Measurements from ENCODE around the gene CCT4.
"Not testable (repeated sequence)": the region's sequence is repeated elsewhere in the genome, so short reads cannot be mapped to it uniquely, and the experiment has no call there.

CCT4 gene, protein sequence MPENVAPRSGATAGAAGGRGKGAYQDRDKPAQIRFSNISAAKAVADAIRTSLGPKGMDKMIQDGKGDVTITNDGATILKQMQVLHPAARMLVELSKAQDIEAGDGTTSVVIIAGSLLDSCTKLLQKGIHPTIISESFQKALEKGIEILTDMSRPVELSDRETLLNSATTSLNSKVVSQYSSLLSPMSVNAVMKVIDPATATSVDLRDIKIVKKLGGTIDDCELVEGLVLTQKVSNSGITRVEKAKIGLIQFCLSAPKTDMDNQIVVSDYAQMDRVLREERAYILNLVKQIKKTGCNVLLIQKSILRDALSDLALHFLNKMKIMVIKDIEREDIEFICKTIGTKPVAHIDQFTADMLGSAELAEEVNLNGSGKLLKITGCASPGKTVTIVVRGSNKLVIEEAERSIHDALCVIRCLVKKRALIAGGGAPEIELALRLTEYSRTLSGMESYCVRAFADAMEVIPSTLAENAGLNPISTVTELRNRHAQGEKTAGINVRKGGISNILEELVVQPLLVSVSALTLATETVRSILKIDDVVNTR

DNA sequence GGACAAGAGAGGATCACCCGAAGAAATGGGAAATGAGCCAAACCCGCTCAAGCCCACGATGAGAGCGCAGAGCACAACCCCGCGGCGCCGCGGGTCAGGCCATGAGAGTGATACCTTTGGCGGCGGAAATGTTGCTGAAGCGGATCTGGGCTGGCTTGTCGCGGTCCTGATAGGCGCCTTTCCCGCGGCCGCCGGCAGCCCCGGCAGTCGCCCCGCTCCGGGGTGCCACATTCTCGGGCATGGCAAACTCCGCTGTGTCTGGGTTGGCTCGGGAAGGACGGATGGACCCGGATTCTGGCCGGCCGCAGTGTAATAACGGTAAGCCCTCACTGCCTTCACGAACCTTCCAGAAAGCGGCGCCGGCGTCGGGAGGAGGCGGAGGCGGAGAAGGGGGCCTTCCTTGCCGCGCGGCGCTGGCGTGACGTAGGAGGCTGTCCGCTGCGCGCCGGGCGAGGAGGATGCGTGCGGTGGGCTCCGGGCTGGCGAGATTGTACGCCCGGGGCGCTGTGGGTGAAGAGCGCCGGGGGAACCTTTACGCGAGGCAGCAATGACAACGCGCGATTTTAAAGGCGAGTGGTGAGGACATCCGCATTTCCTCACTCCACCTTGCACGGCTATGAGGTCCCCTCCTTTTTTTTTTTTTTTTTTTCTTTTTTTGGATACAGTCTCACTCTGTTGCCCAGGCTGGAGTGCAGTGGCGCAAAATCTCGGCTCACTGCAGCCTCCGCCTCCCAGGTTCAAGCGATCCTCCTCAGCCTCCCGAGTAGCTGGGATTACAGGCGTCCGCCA is at the start of gene CCT4:
Gene CCT4, minus strand, starts transcription at position 390 of the 789 bp plus-strand sequence. Its CDS starts 149 bp downstream, at position 241.
- peak within 1 kb of the TSS; percentile 92 for H3K9ac ChIP-seq (ENCODE audit: low read length)
- H3K4me3 ChIP-seq (ENCODE audit: low read length), result peak within 1 kb of the TSS; percentile 97
- H3K27me3 ChIP-seq (ENCODE audit: control insufficient read depth, insufficient read depth, low read length), result no peaks in the 10 kb centered on the region
- peaks cover 5% of the 10 kb centered on the region for H3K4me1 ChIP-seq (ENCODE audit: control insufficient read depth, insufficient read depth, low read length)
- no peaks in the 10 kb centered on the region for H3K36me3 ChIP-seq (ENCODE audit: control insufficient read depth, insufficient read depth, low read length)
- peak within 1 kb of the TSS; percentile 99 for H3K27ac ChIP-seq (ENCODE audit: low read depth, low read length)

DNA sequence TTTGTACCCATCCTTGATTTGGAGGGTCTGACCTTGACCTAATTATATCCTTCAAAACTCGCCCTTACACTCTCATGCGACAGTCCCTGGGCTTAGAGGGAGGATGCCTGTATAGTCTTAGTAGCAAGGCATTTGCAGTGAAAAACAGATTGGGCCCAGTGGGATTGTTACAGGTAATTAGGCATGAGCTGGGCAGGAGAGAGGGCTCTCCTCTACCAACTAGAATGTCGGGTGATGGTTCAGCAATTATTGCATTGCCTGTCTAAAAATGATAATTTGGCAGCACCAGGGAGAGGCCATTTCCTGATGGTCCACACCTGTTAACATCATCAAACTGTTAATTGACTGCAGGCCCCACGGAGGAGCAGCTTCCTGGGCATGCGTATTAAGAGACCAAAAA is 49.4 kb upstream of the CCT4 start:
- Histone ChIP-seq H3K9ac (ENCODE audit: low read length) (no peak overlapping the region), H3K4me3 (ENCODE audit: low read length) (no peak overlapping the region), H3K27me3 (ENCODE audit: control insufficient read depth, insufficient read depth, low read length) (no peaks in the 10 kb centered on the region), H3K4me1 (ENCODE audit: control insufficient read depth, insufficient read depth, low read length) (no peaks in the 10 kb centered on the region), H3K36me3 (ENCODE audit: control insufficient read depth, insufficient read depth, low read length) (no peaks in the 10 kb centered on the region), H3K27ac (ENCODE audit: low read depth, low read length) (no peak overlapping the region)

DNA sequence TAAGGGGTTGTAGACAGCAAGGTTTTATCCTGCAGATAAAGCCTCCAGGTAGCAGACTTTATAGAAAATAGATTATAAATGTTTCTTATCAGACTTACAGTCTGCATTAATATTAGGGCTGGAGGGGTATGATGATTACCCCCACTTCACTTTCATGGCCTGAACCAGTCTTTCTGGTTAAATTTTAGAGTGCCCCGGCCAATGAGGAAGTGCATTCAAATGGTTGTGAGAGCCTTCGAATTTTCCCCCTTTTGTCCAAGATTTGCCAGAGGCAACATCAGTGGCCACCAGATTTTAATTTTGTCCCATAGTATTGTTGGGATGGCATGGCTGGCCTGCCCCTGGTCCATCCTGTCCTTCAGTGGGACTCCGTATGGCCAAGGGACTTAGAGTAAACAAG is 48.6 kb upstream of the CCT4 start:
- Histone ChIP-seq H3K36me3 (ENCODE audit: control insufficient read depth, insufficient read depth, low read length) (no peaks in the 10 kb centered on the region), H3K4me1 (ENCODE audit: control insufficient read depth, insufficient read depth, low read length) (no peaks in the 10 kb centered on the region), H3K27ac (ENCODE audit: low read depth, low read length) (no peak overlapping the region), H3K27me3 (ENCODE audit: control insufficient read depth, insufficient read depth, low read length) (no peaks in the 10 kb centered on the region), H3K4me3 (ENCODE audit: low read length) (no peak overlapping the region), H3K9ac (ENCODE audit: low read length) (no peak overlapping the region)

DNA sequence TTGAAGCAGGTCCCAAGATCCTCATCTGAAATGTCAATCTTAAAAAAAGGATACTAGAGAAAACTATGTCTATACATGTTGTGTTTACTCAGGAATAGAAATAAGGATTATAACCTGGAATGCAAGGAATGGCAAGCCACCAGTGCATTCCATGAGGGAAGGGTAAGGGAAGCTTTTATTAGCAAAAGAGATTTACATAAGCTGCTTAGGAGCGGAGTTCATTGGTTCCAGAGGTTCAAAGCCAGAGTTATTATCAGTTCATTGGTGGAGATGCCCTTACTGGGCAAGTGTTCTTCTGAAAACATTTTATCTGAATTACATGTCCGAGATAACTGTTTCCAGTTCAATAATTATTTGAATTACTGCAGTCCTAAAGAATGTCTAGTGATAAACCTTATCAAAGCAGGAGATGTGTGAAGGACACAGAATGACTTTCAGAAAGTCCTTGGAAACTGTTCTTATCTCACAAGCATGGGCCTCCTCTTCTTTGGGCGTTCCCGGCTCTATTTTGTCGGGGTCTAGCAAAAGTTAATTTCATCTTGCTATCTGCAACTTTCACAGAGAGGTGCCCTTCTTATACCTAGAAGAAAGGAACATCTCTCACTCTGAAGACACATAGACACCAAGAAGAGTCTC is 40.5 kb upstream of the CCT4 start:
- Histone ChIP-seq H3K27me3 (ENCODE audit: control insufficient read depth, insufficient read depth, low read length) (no peaks in the 10 kb centered on the region), H3K4me3 (ENCODE audit: low read length) (no peak overlapping the region), H3K36me3 (ENCODE audit: control insufficient read depth, insufficient read depth, low read length) (no peaks in the 10 kb centered on the region), H3K27ac (ENCODE audit: low read depth, low read length) (no peak overlapping the region), H3K9ac (ENCODE audit: low read length) (no peak overlapping the region), H3K4me1 (ENCODE audit: control insufficient read depth, insufficient read depth, low read length) (no peaks in the 10 kb centered on the region)

DNA sequence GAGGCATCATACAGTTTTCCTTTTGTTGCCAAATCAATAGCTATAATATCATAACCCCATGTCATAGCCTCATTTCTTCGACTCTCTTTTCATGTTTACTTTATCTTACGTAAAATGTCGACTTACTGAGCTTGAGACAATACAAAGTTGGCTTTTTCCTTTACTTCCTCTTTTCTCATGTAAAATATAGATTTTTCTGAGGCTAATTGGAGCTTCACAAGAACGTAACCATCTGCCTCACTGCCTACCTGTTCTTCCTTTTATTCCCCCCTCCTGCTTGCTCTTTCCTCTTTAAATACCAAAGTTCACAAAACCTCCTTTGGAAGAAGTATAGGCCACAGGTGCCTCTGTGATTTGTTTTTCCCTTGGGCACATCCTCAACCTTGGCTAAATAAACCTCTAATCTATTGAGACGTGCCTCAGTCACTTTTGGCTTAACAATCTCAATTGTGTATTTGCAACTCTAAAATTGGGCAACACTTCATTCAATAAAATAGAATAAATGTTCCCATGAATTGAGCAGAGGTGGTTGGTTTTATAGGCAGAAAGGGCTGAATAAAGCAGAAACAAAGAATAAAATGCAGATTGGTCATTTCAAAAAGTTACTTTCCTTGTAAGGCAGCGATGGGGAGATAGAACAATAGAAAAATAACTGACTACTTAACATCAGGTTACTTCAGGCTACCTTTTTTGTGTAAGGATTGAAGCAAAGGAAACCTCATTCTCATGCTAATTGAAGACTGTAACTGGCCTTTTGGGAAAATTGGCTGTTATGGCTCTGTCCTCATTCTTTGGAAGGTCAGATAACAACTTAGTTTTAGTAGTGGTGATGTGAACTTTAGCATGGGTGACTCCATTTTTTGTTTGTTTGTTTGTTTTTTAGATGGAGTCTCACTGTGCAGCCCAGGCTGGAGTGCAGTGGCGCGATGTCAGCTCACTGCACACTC is 38.3 kb upstream of the CCT4 start:
- H3K4me3 ChIP-seq (ENCODE audit: low read length), result no peak overlapping the region
- H3K27me3 ChIP-seq (ENCODE audit: control insufficient read depth, insufficient read depth, low read length), result no peaks in the 10 kb centered on the region
- H3K36me3 ChIP-seq (ENCODE audit: control insufficient read depth, insufficient read depth, low read length), result no peaks in the 10 kb centered on the region
- no peaks in the 10 kb centered on the region for H3K4me1 ChIP-seq (ENCODE audit: control insufficient read depth, insufficient read depth, low read length)
- H3K27ac ChIP-seq (ENCODE audit: low read depth, low read length), result no peak overlapping the region
- no peak overlapping the region for H3K9ac ChIP-seq (ENCODE audit: low read length)

DNA sequence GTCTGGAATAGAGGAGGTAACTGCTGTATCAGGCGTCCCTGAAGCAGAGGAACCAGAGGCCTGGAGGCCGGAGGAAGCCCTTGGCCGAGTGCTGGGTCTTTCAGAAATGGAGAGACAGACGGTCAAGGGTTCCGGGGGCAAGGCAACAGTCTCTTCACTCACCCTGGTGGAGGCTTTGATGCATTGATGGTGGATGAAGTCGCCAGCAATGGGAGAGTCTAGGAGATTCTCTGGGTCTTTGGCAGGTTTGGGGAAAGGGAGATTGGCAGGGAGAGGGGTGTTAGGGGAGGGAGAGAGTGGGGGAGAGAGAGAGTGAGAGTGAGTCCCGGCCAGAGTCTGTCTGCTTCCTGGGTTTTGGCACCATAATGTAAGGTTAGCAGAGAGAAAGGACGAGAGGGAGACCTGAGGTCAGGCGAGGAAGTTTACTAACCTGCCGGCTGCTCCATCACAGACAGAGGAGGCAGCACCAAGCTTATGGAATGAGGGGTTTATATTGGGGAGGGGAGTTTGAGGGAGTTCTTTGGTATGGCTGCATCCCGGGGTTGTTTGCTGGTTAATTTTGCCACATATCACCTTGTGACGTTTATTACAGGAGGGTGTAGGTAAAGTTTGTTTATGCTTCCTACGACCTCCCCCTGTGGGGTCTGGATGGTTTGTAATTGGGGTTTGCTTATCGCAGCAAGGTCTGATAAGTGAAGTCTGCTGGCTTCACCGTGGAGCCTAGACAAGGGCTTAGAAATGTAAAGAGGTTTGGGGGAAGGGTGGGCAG is 36.6 kb upstream of the CCT4 start:
- Histone ChIP-seq H3K36me3 (ENCODE audit: control insufficient read depth, insufficient read depth, low read length) (no peaks in the 10 kb centered on the region), H3K27ac (ENCODE audit: low read depth, low read length) (no peak overlapping the region), H3K27me3 (ENCODE audit: control insufficient read depth, insufficient read depth, low read length) (no peaks in the 10 kb centered on the region), H3K4me3 (ENCODE audit: low read length) (no peak overlapping the region), H3K4me1 (ENCODE audit: control insufficient read depth, insufficient read depth, low read length) (no peaks in the 10 kb centered on the region), H3K9ac (ENCODE audit: low read length) (no peak overlapping the region)

DNA sequence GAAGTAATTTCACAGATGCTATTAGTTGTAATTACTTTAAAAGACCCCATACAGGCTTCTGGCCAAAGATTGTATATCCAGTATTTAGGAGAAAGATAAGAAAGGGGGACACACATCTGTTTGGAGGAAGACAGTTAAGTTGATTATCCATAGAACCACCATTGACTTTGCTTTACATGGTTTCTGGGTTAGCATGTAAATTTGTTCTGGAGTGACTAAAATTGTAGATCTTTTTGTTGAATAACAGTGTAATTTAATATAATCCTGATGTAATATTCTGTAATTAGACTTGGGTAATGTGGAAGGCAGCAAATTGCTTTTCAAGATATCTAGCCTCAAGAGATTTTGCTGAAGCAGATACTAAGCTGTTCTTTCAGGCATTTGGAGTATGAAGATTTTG is 34.3 kb upstream of the CCT4 start:
- Histone ChIP-seq H3K9ac (ENCODE audit: low read length) (no peak overlapping the region), H3K36me3 (ENCODE audit: control insufficient read depth, insufficient read depth, low read length) (no peaks in the 10 kb centered on the region), H3K27me3 (ENCODE audit: control insufficient read depth, insufficient read depth, low read length) (no peaks in the 10 kb centered on the region), H3K27ac (ENCODE audit: low read depth, low read length) (no peak overlapping the region), H3K4me1 (ENCODE audit: control insufficient read depth, insufficient read depth, low read length) (no peaks in the 10 kb centered on the region), H3K4me3 (ENCODE audit: low read length) (no peak overlapping the region)

DNA sequence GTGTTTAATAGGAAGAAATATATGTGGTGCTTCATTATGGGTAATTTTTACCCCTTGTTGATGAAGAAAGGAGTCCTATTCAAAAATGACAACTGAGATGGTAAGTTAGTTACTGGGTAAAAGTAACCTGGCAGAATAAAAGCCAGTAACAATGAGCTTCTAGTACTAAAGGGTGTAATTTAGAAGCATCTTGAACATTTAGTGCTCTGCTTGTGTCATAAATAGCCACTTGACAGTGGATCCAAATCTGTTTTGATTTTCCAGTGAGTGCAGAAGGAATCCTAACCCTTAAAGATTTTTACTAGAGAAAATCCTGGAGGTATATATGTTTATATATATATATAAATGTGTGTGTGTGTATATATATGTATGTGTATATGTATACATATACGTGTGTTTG is 32.1 kb upstream of the CCT4 start:
- Histone ChIP-seq H3K4me1 (ENCODE audit: control insufficient read depth, insufficient read depth, low read length) (no peaks in the 10 kb centered on the region), H3K27me3 (ENCODE audit: control insufficient read depth, insufficient read depth, low read length) (no peaks in the 10 kb centered on the region), H3K9ac (ENCODE audit: low read length) (no peak overlapping the region), H3K4me3 (ENCODE audit: low read length) (no peak overlapping the region), H3K36me3 (ENCODE audit: control insufficient read depth, insufficient read depth, low read length) (no peaks in the 10 kb centered on the region), H3K27ac (ENCODE audit: low read depth, low read length) (no peak overlapping the region)

DNA sequence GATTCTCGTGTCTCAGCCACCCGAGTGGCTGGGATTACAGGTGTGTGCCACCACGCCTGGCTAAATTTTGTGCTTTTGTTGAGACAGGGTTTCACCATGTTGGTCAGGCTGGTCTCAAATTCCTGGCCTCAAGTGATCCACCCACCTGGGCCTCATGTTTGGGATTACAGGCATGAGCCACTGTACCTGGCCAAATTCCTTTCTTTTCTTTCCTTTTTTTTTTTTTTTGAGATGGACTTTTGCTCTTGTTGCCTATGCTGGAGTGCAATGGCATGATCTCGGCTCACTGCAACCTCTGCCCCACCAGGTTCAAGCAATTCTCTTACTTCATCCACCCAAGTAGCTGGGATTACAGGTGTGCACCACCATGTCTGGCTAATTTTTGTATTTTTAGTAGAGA is 26.3 kb upstream of the CCT4 start:
- H3K27ac ChIP-seq (ENCODE audit: low read depth, low read length); H3K27me3 ChIP-seq (ENCODE audit: control insufficient read depth, insufficient read depth, low read length); H3K9ac ChIP-seq (ENCODE audit: low read length): not testable (repeated sequence)

DNA sequence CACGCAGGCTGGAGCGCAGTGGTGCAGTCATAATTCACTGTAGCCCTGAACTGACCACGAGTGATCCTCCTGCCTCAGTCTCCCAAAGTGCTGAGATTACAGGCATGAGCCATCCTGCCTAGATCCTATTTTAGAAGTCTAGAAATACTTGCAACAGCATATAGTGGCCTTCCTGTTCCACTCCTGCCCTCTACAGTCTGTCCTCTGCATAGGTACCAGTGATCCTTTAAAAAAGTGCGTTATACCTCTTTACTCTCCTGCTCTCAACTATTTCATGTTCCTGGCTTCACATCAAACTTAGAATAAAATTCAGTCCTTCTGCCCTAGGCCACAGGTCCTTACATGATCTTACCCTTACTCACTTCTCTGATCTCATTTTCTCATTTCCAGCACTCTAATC is 23.1 kb upstream of the CCT4 start:
- no peak overlapping the region for H3K27ac ChIP-seq (ENCODE audit: low read depth, low read length)
- no peak overlapping the region for H3K4me3 ChIP-seq (ENCODE audit: low read length)
- no peaks in the 10 kb centered on the region for H3K36me3 ChIP-seq (ENCODE audit: control insufficient read depth, insufficient read depth, low read length)
- no peaks in the 10 kb centered on the region for H3K27me3 ChIP-seq (ENCODE audit: control insufficient read depth, insufficient read depth, low read length)
- no peaks in the 10 kb centered on the region for H3K4me1 ChIP-seq (ENCODE audit: control insufficient read depth, insufficient read depth, low read length)
- H3K9ac ChIP-seq (ENCODE audit: low read length), result no peak overlapping the region

More for the DNA sequence above, 26.3 kb upstream of the CCT4 start:
- H3K4me1 ChIP-seq (ENCODE audit: control insufficient read depth, insufficient read depth, low read length); H3K4me3 ChIP-seq (ENCODE audit: low read length); H3K36me3 ChIP-seq (ENCODE audit: control insufficient read depth, insufficient read depth, low read length): not testable (repeated sequence)

DNA sequence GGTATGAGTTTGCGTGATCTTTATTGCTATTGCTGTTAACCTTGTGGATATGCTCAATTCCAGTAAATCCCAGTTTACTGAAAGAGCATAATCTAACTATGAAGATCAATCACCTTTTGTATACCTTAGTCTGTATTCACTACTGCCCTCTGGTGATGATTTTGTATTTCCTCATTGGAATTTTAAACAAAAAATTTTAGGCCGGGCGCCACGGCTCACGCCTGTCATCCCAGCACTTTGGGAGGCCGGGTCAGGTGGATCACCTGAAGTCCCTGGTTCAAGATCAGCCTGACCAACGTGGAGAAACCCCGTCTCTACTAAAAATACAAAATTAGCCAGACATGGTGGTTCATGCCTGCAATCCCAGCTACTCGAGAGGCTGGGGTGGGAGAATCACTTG is 22.1 kb upstream of the CCT4 start:
- no peak overlapping the region for H3K27ac ChIP-seq (ENCODE audit: low read depth, low read length)
- H3K36me3 ChIP-seq (ENCODE audit: control insufficient read depth, insufficient read depth, low read length), result no peaks in the 10 kb centered on the region
- H3K4me3 ChIP-seq (ENCODE audit: low read length), result no peak overlapping the region
- no peaks in the 10 kb centered on the region for H3K4me1 ChIP-seq (ENCODE audit: control insufficient read depth, insufficient read depth, low read length)
- H3K27me3 ChIP-seq (ENCODE audit: control insufficient read depth, insufficient read depth, low read length), result no peaks in the 10 kb centered on the region
- H3K9ac ChIP-seq (ENCODE audit: low read length), result no peak overlapping the region

Measured in rectal smooth muscle tissue (tissue), 1 donor.